Vagina (tissue), 2 donors: ENCODE measurements around the gene ROCK2.

Source experiments
- CTCF ChIP-seq, 3 experiments: fragments of 450-650 bp in 2 of 3; fragments of 200-600 bp in 1 of 3; sonication (generic) in 1 of 3; IDR thresholded peaks; one replicate each; pipeline ENCODE4 v1.5.1; 2017 to 2019; ENCODE audit warnings: antibody characterized with exemption in 3 of 3, mild to moderate bottlenecking in 2 of 3, moderate library complexity in 2 of 3
- POLR2A ChIP-seq, 2 donors: fragments of 450-650 bp; IDR thresholded peaks; one replicate each; pipeline ENCODE4 v1.6.1; 2017; ENCODE audit warnings: antibody characterized with exemption in 2 of 2, mild to moderate bottlenecking in 2 of 2, moderate library complexity in 2 of 2

GRCh38 chr2:11298592-11298991 is 45.8 kb downstream of the ROCK2 start:
- TF ChIP-seq CTCF (IDR thresholded peaks at IDR 0.05) (no peak), POLR2A (IDR thresholded peaks at IDR 0.05) (no peak)
